NCI-H524 treated with DMSO at 0.1 percent for 48 hours (cell line): Measurements from ENCODE around the gene LTC4S.
"Not testable (repeated sequence)": the region's sequence is repeated elsewhere in the genome, so short reads cannot be mapped to it uniquely, and the experiment has no call there.

Source experiments
- DNase-seq: peaks from one replicate; lab custom pipeline; 2025; lab: John Stamatoyannopoulos, UW

The LTC4S gene, protein sequence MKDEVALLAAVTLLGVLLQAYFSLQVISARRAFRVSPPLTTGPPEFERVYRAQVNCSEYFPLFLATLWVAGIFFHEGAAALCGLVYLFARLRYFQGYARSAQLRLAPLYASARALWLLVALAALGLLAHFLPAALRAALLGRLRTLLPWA

DNA sequence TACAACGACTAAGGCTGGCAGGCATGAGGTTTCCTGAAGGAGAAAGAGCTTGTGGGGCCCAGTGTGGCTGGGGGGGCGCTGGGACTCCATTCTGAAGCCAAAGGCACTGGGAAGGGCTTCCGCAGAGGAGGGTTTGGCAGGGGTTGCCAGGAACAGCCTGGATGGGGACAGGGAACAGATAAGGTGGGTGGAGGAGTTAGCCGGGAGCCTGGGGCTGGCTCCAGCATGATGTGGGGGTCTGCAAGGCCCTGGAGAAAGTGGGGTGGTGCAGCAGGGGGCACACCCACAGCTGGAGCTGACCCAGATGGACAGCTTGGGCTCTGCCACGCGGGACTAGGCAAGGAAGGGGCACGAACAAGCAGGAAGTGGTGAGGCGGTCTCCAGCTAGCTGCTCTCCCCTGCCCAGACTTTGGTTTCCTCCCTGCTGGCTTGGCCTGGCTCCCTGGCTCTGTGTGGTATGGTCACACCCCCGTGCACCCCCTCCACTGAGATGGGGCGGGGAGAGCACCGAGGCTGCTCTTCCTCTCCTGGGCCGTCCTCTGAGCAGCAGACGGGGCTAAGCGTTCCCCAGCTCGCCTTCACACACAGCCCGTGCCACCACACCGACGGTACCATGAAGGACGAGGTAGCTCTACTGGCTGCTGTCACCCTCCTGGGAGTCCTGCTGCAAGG, at the start of gene LTC4S:
TSS of gene LTC4S (plus strand) at position 519 of the 672 bp plus-strand sequence. CDS start at position 614, 95 bp downstream.
- DNase-seq: no peak

DNA sequence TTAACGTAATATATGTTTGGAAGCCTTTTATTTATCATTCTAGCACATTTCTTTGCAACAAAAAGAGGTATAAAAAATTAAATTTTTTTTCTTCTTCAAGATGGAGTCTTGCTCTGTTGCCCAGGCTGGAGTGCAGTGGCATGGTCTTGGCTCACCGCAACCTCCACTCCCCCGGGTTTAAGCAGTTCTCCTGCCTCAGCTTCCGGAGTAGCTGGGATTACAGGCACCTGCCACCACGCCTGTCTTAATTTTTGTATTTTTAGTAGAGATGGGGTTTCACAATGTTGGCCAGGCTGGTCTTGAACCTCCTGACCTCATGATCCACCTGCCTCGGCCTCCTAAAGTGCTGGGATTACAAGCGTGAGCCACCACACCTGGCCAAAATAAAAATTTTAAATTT, 49.7 kb upstream of the LTC4S start:
- DNase-seq: not testable (repeated sequence)

DNA sequence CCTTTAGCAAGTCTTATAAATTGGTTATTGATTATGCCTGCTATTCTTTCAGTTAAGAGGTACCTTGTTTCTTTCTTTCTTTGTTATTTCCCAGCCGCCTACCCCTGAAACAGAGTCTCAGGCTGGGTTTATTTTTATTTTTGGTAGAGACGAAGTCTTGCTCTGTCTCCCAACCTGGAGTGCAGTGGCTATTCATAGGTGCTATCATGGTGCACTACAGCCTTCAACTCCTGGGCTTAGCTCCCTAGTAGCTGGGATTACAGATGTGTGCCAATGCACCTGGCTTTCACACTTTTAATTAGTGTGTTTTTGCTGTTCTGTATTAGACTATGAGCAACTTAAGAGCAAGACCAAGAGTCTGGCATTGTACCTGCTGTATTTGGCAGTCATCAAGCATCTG, 46.9 kb upstream of the LTC4S start:
- no peak for DNase-seq

DNA sequence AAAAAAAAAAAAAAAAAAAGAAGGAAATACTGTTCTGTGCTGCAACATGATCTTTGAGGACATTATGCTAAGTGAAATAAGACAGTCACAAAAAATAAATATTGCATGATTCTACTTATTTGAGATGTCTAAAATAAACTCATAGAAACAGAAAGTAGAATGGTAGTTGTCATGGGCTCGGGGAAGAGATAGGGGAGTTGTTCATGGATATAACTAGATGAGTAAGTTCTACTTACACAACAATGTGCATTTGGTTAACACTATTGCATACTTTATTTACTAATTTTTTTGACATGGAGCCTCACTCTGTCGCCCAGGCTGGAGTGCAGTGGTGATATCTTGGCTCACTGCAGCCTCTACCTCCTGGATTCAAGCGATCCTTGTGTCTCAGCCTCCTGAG, 46.0 kb upstream of the LTC4S start:
- DNase-seq: no peak

DNA sequence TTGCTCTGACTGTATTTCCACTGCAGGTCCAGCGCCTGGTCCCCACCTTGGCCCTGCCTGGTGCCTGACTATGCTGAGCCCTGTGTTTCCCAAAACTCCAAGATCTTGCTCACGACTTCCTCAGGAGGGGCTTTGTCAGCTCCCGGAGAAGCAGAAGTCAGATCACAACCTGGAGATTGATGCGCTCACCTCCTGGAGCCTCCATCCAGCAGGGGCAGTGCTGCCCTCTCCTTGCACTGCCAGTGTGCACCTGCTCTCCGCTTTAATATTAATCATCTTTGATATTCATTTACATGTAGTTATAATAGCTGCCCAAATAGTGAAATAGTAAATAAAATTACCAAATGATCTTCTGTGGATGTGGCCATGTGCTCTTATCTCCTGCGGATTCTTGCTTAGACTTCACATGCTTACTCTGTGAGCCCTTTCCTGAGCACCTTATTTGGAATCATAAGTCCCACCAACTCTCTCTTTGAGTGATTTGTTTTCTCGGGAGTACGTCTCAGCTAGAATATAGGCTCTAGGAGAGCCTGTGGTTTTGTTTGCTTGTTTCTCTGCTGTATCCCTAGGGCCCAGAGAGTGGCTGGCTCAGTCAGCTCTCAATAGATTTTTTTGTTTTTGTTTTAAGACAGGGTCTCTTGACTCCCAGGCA, 43.8 kb upstream of the LTC4S start:
- DNase-seq: no peak

DNA sequence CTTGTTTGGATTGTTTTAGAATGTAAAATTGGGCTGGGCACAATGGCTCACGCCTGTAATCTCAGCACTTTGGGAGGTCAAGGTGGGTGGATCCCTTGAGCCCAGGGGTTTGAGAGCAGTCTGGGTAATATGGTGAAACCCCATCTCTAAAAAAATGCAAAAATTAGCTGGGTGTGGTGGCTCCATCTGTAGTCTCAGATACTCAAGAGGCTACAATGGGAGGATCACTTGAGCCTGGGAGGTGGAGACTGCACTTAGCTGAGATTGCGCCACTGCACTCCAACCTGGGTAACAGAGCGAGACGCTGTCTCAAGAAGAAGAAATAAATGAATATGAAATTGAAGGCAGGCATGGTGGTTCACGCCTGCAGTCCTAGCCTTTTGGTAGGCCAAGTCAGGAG, 39.8 kb upstream of the LTC4S start:
- no peak for DNase-seq

DNA sequence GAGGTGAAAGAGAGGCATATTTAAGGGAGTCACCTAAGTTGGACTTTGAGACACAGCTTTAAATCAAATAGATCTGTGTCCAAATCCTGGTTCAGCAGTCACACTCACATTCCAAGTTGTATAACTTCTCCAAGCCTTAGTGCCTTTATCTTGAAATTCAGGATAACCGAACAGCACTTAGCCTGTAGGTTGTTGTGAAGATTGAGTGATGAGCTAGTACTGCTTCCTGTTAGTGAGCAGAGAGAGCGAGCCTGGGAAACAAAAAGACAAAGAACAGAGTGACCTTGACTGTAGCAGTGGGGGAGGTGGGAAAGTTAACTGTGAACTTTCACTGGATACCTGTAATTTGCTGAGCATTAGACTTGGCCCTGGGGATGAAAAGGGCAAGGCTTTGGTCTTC, 38.8 kb upstream of the LTC4S start:
- DNase-seq: no peak

DNA sequence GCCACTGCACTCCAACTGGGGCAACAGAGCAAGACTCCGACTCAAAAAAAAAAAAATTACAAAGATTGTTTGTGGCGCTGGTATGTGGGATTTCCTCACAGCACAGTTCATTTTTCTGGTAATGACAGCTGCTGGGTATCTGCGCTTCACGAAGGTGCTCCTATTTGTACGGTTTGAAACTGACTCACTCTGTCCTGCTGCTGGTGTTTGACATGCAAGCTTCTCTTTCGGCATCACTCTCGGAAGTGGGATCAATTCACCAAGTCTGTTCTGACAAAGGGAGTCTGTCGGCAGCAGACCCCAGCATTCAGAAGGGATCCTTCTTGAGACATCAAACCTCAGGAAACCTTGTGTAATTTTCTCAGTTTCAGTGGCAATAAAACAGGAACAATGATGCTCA, 34.8 kb upstream of the LTC4S start:
- no peak for DNase-seq

DNA sequence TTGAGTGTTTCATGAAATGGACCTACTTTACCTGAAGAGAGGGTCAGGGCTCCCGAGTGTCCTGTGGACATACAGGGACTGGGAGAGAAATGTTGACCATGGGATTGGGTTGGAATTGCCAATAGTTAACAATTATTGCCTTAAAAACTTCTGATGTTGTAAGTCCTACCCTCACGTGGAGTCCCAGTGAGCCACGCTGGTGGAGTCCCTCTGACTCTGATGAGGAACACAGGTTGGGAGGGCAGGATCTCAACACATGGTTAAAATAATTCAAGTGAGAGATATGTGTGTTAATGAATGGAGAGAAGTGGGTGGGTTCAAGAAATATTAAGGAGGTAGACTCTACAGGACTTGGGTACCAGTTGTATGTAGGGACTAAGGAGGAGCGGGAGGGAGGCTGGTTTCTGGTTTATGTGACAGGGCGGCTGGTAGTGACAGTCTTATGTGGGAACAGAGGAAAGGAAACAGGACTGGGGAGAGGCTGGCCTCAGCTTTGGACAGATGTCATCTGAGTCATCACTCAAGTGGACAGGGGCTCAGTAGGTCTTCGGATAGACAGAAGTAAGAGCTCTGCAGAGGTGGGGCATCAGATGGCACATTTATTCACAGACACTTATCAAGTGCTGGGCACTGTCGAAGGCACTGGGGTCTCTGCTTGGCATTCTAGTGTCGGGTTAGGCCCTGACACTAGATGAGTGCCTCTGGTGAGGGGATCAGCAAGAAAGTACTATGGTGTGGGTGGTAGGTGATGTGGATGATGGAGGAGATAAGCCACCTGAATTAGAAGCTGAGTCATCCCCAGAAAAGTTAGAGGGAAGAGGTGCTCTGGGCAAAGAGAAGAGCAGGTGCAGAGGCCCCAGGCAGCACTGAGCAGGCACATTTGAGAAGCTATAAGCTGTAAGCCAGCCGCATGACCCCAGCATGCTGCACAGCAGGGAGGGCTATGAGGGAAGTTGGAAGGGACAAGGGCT, 33.9 kb upstream of the LTC4S start:
- DNase-seq: no peak

DNA sequence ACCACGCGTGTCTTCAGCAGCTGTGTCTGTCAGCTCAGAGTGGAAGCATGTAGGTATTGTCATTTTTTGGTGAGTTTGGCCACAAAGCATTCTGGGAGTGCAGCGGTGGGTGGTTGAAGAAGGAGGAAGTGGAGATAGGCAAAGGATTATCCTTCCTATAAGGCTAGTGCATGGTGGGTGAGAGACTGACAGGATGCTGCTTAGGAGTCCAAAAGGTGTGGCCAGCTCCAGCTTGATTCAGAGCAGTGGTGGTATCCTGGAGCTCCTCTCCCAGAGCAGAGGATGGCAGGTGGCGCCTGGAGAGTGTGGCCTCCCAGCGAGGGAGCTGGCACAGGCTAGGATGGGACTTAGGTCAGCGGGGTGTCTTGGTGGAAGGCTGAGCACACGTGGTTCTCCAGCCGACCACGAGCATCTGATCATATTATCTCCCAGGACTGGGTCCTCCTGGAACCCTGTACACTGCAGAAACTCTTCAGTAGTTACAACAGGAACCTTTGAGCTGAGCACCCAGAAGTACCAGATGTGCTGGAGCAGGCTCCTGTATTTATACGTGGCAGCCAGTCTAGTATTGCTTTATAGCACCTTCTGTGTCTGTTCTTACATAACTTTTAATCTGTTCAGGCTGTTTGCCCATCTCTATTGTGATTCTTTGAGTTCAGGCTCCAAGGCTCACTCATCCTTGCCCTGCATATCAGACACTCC, 31.6 kb upstream of the LTC4S start:
- peak; percentile 32 for DNase-seq

DNA sequence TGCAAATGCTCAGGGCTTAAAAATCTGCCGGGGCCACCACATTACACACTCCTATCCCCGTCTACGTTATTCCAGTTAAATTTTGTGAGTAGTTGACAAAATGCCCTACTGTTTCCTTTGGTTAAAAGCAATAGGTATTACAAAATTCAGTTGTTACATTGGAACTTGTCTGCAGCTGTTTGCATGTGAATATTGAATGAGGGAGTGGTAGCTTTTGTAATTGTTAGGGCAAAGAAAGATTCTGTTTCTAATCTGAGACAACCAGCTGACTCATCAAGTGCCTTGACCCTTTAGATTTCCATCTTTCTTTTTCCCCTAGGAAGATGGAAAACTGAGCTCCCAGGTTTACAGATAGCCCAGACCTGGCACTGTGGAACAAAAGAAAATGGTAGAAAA, 31.0 kb upstream of the LTC4S start:
- no peak for DNase-seq

DNA sequence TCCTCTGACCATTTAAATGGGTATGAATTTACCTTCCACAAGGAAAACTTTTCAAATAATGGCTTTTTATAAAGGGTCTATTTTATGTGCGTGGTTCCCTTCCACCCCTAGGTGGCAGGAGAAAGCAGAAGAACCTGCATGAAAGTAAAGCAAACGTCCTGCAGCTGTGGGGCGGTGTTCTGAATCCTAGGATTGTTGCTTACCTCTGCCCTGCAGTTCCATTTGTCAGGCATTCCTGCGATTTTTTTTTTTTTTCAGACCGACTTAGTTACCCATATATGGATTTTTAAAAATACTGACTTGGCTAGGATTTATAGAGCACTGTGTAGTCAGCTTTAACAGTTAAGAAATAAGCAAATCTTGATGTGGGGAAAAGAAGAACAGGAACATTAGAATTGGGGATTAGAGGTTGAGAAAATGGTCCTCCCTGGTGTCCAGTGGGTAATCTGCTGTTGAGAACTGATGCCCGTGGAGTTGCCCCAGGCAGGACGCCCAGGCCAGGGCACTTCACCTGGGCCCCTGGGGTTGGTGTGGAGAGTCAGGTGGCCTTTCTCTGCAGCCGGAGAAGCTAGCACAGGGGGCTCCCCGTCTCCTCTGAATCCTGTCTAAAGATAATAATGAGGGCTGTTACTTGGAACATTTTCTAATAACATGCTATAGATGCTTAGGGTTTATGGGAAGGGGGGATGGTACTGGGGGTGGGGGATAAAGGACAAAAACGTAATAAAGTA, 30.4 kb upstream of the LTC4S start:
- DNase-seq: no peak

DNA sequence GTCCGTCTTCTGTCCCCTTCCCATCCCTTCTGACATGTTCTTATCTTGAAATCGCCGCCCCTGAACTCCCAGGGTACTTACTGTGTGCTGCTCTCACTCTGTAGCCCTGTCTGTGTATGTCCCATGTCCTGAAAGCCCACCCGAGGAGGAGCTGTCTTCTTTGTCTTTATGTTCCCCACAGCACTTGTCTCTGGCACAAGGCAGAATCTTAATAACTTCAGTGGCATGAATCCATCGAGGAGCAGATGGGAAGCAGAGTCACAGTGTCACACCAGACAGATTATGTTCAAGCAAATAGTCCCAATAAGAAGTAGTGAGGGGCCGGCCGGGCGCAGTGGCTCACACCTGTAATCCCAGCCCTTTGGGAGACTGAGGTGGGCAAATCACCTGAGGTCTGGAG, 29.7 kb upstream of the LTC4S start:
- no peak for DNase-seq

DNA sequence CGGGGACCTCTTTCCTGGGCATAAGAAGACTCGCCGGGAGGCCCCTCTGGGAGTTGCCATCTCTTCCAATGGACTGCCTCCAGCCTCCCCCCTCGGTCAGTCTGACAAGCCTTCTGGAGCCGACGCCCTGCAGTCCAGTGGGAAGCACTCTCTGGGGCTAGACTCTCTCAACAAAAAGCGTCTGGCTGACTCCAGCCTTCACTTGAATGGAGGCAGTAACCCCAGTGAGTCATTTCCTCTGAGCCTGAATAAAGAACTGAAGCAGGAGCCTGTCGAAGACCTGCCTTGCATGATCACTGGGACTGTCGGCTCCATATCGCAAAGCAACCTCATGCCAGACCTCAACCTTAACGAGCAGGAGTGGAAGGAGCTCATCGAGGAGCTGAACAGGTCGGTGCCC, 28.4 kb upstream of the LTC4S start:
- DNase-seq: no peak

DNA sequence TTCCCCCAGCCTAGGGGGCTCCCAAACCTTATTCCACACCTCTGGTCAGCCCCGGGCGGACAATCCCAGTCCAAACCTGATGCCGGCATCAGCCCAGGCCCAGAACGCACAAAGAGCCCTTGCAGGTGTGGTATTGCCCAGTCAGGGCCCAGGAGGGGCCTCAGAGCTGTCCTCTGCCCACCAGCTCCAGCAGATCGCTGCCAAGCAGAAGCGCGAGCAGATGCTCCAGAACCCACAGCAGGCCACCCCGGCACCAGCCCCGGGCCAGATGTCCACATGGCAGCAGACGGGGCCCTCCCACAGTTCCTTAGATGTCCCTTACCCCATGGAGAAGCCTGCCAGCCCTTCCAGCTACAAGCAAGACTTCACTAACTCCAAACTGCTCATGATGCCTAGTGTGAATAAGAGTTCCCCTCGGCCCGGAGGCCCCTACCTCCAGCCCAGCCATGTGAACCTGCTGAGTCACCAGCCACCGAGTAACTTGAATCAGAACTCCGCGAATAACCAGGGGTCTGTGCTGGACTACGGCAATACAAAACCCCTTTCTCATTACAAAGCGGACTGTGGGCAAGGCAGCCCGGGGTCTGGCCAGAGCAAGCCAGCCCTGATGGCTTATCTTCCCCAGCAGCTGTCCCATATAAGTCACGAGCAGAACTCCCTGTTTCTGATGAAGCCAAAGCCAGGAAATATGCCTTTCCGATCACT, 27.6 kb upstream of the LTC4S start:
- DNase-seq: no peak

DNA sequence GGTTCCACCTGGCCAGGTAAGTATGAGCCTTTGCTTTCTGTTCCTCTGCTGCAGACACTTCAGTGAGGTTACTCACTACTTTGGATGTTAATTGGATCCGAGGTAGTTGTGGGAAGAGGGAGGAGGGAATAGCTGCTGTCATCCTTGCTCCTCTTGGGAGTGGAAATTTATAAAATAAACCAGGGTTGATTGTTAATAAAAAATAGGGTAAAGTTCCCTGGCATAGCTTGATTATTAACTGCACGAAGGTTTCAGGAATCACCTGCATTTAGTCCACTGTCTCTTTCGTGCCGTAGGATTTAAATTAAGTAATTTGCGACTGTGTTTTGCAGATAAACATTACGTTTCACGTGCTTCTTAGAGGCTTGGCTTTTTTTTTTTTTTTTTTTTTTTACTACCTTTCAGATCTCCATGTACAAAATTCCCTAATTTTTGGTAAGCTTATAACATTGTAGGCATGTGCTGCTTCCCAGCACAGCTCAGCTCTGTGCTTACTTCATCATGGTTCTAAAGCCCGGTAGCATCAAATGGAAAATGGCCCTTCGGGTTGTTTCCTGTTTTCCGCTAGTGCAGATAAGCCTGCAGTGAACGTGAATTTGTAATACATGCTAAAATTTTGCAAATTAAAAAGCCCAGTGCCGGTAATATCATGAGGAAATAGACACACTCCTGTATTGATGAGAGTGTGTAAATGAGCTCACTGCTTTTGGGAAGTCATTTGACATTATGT, 26.9 kb upstream of the LTC4S start:
- DNase-seq: no peak

DNA sequence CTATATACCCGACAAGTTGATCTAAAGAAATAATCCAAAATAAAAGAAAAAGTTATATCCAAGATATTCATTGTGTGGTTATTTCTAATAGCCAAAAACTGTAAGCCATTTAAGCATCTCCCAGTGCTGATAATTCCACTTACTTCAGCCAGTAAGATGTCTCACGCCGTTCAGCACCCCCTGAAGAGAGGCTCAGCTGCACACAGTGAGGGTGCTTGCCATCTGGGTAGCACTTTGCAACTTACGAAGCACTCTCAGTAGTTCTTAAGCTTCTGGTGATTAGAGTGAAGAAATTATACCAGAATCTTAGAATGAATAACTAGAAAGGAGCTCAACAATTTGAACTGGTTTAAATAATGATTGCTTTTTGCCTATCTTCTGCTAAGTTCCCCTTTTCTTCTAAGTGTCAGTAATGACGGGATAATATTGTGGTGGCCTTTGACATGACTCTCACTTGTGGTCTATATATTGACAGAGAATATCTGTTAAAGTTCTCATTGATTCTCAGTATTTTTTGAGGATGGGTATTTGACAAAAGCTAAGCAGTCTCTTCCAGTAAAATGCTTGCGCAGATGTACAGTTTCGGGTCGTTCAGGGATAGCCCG, 26.2 kb upstream of the LTC4S start:
- DNase-seq: no peak

DNA sequence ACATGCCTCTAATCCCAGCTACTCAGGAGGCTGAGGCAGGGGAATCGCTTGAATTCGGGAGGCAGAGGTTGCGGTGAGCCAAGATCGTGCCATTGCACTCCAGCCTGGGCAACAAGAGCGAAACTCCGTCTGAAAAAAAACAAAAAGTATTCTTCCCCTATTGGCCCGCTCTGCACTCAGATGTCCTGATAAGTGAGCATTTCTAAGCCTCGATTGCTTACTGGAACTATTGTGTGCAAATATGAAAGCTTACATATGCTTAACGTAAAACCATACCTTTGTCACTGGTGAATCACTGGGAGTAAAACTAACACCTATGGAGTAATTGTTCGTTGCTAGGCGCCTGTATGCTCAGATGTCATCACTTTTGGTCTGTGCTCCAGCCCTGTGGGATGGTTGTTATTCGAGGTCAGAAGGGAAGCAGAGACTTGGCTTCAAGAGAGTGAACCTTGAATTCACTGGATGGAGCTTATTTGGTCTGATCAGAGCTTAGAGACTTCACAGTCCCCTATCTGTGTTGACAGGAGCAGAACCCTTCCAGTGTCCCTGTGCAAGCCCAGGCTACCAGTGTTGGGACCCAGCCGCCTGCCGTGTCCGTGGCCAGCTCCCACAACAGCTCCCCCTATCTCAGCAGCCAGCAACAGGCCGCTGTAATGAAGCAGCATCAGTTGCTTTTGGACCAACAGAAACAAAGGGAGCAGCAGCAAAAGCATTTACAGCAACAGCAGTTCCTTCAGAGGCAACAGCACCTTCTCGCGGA, 25.3 kb upstream of the LTC4S start:
- no peak for DNase-seq

DNA sequence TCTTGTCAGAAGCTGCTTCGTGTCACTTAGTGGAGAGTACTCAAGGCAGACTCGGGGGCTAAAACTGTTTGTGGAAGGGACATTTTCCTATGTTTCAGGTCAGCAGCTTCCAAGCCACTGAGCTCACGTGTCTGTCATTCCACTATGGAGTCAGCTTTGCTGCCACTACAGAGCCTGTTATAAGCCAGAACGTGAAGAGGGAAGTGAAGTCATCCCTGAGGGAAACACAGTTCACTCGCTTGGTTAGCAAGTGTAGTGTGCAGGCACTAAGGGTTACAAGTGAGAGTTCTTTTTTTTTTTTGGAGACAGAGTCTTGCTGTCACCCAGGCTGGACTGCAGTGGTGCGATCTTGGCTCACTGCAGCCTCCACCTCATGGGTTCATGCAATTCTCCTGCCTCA, 24.5 kb upstream of the LTC4S start:
- DNase-seq: no peak
